Mucosa of descending colon (tissue), 3 donors: ENCODE data around the gene BCAT1. TPM values are rescaled to one million over a fixed set of nuclear protein-coding genes. Genes with fewer than 3 reads are reported as not detected.
"Not testable (repeated sequence)": the region's sequence is repeated elsewhere in the genome, so short reads cannot be mapped to it uniquely, and the experiment has no call there.

ENCODE experiments used
- ATAC-seq: fragments of 200-7000 bp; cut with Tn5 transposase; one replicate; pipeline ENCODE4 v1.9.1; 2020; ENCODE audit warnings: mild to moderate bottlenecking, moderate library complexity
- DNase-seq, 3 donors: peaks; one replicate each; pipeline ENCODE4 v3.0.0-alpha.2; 2020
- H3K36me3 ChIP-seq: fragments of 200-600 bp; one replicate; pipeline ENCODE4 v1.8.0; 2021; ENCODE audit warnings: low read depth, mild to moderate bottlenecking
- H3K4me1 ChIP-seq: fragments of 200-600 bp; one replicate; pipeline ENCODE4 v1.8.0; 2021; ENCODE audit warnings: low read depth, mild to moderate bottlenecking
- H3K4me3 ChIP-seq: fragments of 200-600 bp; one replicate; pipeline ENCODE4 v1.8.0; 2021; ENCODE audit warnings: mild to moderate bottlenecking
- H3K9me3 ChIP-seq: fragments of 200-600 bp; one replicate; pipeline ENCODE4 v1.8.0; 2021; ENCODE audit warnings: mild to moderate bottlenecking
- intact Hi-C, 2 donors: fragments of 100-400 bp; cut with DNase I in 1 of 2; cut with micrococcal nuclease in 1 of 2; formaldehyde crosslinking; loops; one replicate each; pipeline versions ENCODE4 v1.11.0 to v1.11.1; 2022; cut with DNase I, micrococcal nuclease
- total RNA-seq, 3 donors: library from RNA; stranded (reverse); fragmentation: NEBNext Ultra II Directional in 2 of 3; extraction: Animal tissue kit (Norgen Biotek cat#: 25700) in 2 of 3; gene quantifications; one replicate each; pipeline versions ENCODE4 v1.2.1 to v1.2.4, GENCODE V29; 2021 to 2023
- TF ChIP-seq, protein P1 (sequence below): fragments of 200-600 bp; IDR thresholded peaks from one replicate; pipeline ENCODE4 v1.8.0; 2022; ENCODE audit warnings: antibody characterized with exemption, mild to moderate bottlenecking
- donor health status: DM: no; HTN: no; CAD: no; lungs with moderate emphysema.
- donor health status: DM: no; HTN: no; CAD: no.
- donor health status: DM: no; HTN: yes; CAD: no.

Gene BCAT1
- total RNA-seq, 3 donors from 2014 or later = 5.3 to 19.7 (median 11.1) TPM

GRCh38 chr12:24940157-24940556, 8.7 kb downstream of the BCAT1 start:
- no peak overlapping the region for H3K4me3 ChIP-seq
- no peaks in the 10 kb centered on the region for H3K4me1 ChIP-seq
- TF ChIP-seq, protein P1, sequence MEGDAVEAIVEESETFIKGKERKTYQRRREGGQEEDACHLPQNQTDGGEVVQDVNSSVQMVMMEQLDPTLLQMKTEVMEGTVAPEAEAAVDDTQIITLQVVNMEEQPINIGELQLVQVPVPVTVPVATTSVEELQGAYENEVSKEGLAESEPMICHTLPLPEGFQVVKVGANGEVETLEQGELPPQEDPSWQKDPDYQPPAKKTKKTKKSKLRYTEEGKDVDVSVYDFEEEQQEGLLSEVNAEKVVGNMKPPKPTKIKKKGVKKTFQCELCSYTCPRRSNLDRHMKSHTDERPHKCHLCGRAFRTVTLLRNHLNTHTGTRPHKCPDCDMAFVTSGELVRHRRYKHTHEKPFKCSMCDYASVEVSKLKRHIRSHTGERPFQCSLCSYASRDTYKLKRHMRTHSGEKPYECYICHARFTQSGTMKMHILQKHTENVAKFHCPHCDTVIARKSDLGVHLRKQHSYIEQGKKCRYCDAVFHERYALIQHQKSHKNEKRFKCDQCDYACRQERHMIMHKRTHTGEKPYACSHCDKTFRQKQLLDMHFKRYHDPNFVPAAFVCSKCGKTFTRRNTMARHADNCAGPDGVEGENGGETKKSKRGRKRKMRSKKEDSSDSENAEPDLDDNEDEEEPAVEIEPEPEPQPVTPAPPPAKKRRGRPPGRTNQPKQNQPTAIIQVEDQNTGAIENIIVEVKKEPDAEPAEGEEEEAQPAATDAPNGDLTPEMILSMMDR = no peak
- no peak for DNase-seq
- H3K36me3 ChIP-seq = no peaks in the 10 kb centered on the region
- ATAC-seq = no peak
- no peaks in the 10 kb centered on the region for H3K9me3 ChIP-seq
- intact Hi-C loops = no loop called here

GRCh38 chr12:24939551-24939950, 9.3 kb downstream of the BCAT1 start:
- H3K9me3 ChIP-seq, intact Hi-C loops, H3K4me1 ChIP-seq, ATAC-seq, H3K4me3 ChIP-seq, DNase-seq, H3K36me3 ChIP-seq: not testable (repeated sequence)

- no peak for DNase-seq
- Histone ChIP-seq H3K4me1 (no peaks in the 10 kb centered on the region), H3K4me3 (no peak overlapping the region), H3K36me3 (no peaks in the 10 kb centered on the region), H3K9me3 (no peaks in the 10 kb centered on the region)
- no peak for ATAC-seq
- intact Hi-C loops = no loop called here
- TF ChIP-seq, protein P1 = no peak
Measured at GRCh38 chr12:24938341-24938740, 10.6 kb downstream of the BCAT1 start.

DNA sequence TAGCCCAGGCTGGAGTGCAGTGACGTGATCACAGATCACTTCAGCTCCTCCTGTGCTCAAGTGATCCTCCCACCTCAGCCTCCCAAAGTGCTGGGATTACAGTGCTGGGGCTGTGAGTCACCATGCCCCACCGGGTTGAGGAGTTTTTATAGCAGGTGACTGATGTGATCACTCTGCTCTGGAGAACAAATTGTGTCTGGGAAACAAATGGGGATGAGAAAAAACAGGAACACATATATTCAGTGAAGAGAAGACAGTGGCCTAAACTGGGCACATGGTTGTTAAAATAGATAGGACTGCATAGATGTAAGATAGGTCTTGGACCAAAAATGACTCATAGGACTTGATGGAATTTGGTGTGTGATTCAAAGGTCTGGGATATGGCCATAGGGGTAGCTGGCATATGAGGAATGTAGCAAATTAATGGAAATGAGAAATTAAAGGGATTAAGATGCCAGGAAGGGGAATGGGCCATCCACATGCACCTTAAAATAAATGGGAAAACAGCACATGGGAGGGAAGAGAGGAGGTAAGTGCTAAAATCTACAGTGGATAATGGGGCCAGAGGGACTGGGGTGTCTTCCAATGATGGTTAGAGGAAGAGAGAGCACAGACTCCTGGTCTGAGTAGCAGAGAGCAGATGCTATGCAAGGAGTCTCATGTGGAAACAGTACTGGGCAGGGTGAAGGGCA, 11.2 kb downstream of the BCAT1 start:
- Histone ChIP-seq H3K4me3 (no peak overlapping the region), H3K4me1 (no peaks in the 10 kb centered on the region), H3K36me3 (no peaks in the 10 kb centered on the region), H3K9me3 (no peaks in the 10 kb centered on the region)
- intact Hi-C loops = no loop called here
- TF ChIP-seq, protein P1 = no peak
- ATAC-seq (no peak), DNase-seq (no peak)

- no peak for ATAC-seq
- DNase-seq = no peak
- intact Hi-C loops = no loop called here
- TF ChIP-seq, protein P1 = no peak
- H3K36me3 ChIP-seq = no peaks in the 10 kb centered on the region
- no peaks in the 10 kb centered on the region for H3K4me1 ChIP-seq
- no peak overlapping the region for H3K4me3 ChIP-seq
- no peaks in the 10 kb centered on the region for H3K9me3 ChIP-seq
Measured at GRCh38 chr12:24933694-24934407, 15.1 kb downstream of the BCAT1 start.

DNA sequence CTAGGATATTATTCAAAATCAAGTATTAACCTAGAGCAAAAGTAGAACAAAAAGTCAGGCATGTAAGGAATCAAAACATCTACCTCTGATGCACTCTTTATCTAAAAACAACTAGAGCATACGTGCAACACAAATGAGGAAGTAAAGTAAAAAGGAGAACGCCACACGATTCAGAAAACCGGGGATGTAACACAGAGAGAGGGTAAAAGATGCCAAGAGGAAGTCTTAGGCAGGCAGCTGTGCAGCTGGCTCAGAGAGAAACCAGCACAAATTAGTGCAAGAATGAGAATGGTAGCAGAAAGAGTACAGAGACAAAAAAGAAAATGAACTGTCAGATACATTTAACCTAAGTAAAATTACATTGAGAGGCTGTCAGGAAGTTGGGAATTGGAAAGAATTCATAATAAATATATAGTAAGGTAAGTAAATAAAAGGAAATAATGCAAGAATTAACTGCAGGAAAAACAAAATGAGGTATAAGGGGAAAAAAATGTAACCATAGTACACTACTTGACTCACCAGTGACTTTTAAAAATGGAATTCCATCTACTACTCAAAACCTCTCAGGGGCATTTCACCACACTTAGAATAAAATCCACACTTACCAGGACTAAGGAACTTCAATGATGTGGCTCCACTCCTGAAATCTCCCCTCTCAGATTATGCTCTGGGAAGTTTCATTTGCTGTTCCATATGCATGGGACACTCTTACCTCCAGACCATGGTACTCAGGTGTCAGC, 17.1 kb downstream of the BCAT1 start:
- H3K4me3 ChIP-seq = no peak overlapping the region
- no peaks in the 10 kb centered on the region for H3K9me3 ChIP-seq
- no peaks in the 10 kb centered on the region for H3K4me1 ChIP-seq
- intact Hi-C loops = no loop called here
- TF ChIP-seq, protein P1 = no peak
- ATAC-seq (peak; percentile 31), DNase-seq (no peak)
- H3K36me3 ChIP-seq = no peaks in the 10 kb centered on the region
